Nephron progenitor cell (in vitro differentiated cells): Measurements from ENCODE around the gene POLG.
"Not testable (repeated sequence)": the region's sequence is repeated elsewhere in the genome, so short reads cannot be mapped to it uniquely, and the experiment has no call there.

Experiments
- DNase-seq: peaks from one replicate; pipeline ENCODE4 v3.0.0; 2021
- H3K27ac Mint-ChIP-seq: 2 replicates; pipeline ENCODE4 v1.8.0; 2021; ENCODE audit warnings: mild to moderate bottlenecking, moderate library complexity, mixed read lengths
- H3K27me3 Mint-ChIP-seq: 2 replicates; pipeline ENCODE4 v1.8.0; 2021; ENCODE audit warnings: mild to moderate bottlenecking, low read depth, mixed read lengths; ENCODE audit not compliant: poor library complexity
- H3K36me3 Mint-ChIP-seq: 2 replicates; pipeline ENCODE4 v1.8.0; 2021; ENCODE audit warnings: low read depth, mixed read lengths
- H3K4me1 Mint-ChIP-seq: 2 replicates; pipeline ENCODE4 v1.8.0; 2021; ENCODE audit warnings: mixed read lengths
- H3K4me3 Mint-ChIP-seq: 2 replicates; pipeline ENCODE4 v1.8.0; 2021; ENCODE audit warnings: mild to moderate bottlenecking, moderate library complexity, mixed read lengths
- H3K9me3 Mint-ChIP-seq: 2 replicates; pipeline ENCODE4 v1.8.0; 2021; ENCODE audit warnings: mild to moderate bottlenecking, moderate library complexity, mixed read lengths
- CTCF ChIP-seq: fragments of 200-600 bp; sonication (generic); IDR thresholded peaks from 2 replicates; pipeline ENCODE4 v1.5.0; 2021; ENCODE audit warnings: antibody characterized with exemption

POLG gene

GRCh38 chr15:89299896-89300295 is 34.7 kb downstream of the POLG start:
- Mint-ChIP-seq H3K36me3 (peaks cover 82% of the 10 kb centered on the region), H3K27me3 (no peaks in the 10 kb centered on the region), H3K4me1 (no peaks in the 10 kb centered on the region), H3K9me3 (peaks cover 18% of the 10 kb centered on the region), H3K4me3 (no peak overlapping the region), H3K27ac (no peak overlapping the region)
- no peak for DNase-seq
- no peak for TF ChIP-seq CTCF

DNA sequence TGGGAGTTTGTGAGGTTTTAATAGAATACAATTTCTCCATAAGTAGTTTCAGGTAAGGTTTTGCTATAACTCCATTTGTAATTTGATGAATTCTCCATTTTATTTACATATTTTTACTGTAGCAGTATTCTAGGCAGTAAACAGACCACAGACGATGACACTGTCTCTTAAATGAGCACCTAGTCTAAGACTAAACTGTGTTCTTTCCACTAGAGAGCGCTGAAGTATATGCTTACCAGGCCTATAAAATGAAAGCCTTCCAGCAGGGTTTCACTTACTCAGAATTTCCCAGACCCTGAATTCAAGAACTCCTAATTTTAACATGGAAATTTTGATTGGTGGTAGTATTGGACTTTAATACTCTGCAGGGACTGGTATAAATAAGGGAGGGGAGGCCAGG is 41.6 kb downstream of the POLG start:
- TF ChIP-seq CTCF: no peak
- Mint-ChIP-seq H3K27me3 (no peaks in the 10 kb centered on the region), H3K4me1 (no peaks in the 10 kb centered on the region), H3K4me3 (no peak overlapping the region), H3K27ac (no peak overlapping the region), H3K36me3 (peaks cover 94% of the 10 kb centered on the region), H3K9me3 (peaks cover 12% of the 10 kb centered on the region)
- DNase-seq: no peak

- no peak for DNase-seq
- TF ChIP-seq CTCF: no peak
- Mint-ChIP-seq H3K4me3 (no peak overlapping the region), H3K27ac (no peak overlapping the region), H3K4me1 (no peaks in the 10 kb centered on the region), H3K9me3 (peaks cover 11% of the 10 kb centered on the region), H3K36me3 (peaks cover 94% of the 10 kb centered on the region), H3K27me3 (no peaks in the 10 kb centered on the region)
Measured at GRCh38 chr15:89291934-89292438, 42.6 kb downstream of the POLG start.

GRCh38 chr15:89283201-89283600 is 51.4 kb downstream of the POLG start:
- Mint-ChIP-seq H3K4me3 (no peak overlapping the region), H3K9me3 (peaks cover 26% of the 10 kb centered on the region), H3K36me3 (peaks cover 72% of the 10 kb centered on the region), H3K4me1 (no peaks in the 10 kb centered on the region), H3K27ac (no peak overlapping the region), H3K27me3 (no peaks in the 10 kb centered on the region)
- no peak for DNase-seq
- no peak for TF ChIP-seq CTCF

- Mint-ChIP-seq H3K27me3 (no peaks in the 10 kb centered on the region), H3K4me3 (no peak overlapping the region), H3K36me3 (peaks cover 69% of the 10 kb centered on the region), H3K27ac (no peak overlapping the region), H3K9me3 (peaks cover 26% of the 10 kb centered on the region), H3K4me1 (no peaks in the 10 kb centered on the region)
- DNase-seq: no peak
- TF ChIP-seq CTCF: no peak
Measured at GRCh38 chr15:89282631-89283030, 52.0 kb downstream of the POLG start.

DNA sequence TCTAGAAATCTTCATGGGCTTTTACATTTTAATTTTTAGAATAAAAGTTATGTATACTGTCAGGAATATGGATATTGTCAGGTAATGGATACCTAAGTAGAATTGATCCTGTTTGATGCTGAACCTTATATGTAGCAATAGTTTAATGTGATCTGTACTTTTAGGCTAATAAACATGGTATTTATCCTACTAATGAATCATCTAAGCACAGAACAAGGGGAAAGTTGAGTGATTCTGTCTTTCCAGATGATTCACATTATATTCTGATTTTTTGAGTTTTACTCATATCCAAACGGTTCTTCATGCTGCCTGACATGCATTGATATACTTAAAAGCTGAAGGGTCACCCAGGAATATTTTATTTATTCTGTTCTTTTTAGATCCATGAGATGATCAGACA is 56.3 kb downstream of the POLG start:
- Mint-ChIP-seq H3K4me1 (no peaks in the 10 kb centered on the region), H3K36me3 (peaks cover 37% of the 10 kb centered on the region)

GRCh38 chr15:89277281-89277680 is 57.3 kb downstream of the POLG start:
- H3K36me3 Mint-ChIP-seq: peaks cover 32% of the 10 kb centered on the region
- not testable (repeated sequence) for H3K4me1 Mint-ChIP-seq, H3K27ac Mint-ChIP-seq, H3K27me3 Mint-ChIP-seq, DNase-seq, H3K9me3 Mint-ChIP-seq, H3K4me3 Mint-ChIP-seq

More for the DNA sequence above, 56.3 kb downstream of the POLG start:
- no peaks in the 10 kb centered on the region for H3K9me3 Mint-ChIP-seq
- H3K27ac Mint-ChIP-seq: no peak overlapping the region
- no peak for TF ChIP-seq CTCF
- H3K27me3 Mint-ChIP-seq: no peaks in the 10 kb centered on the region
- H3K4me3 Mint-ChIP-seq: no peak overlapping the region
- no peak for DNase-seq
